Stomach (tissue), 4 donors: ENCODE results near the gene ALDH18A1.

Experiments
- CTCF ChIP-seq, 7 experiments: fragments of 450-650 bp in 4 of 7; fragments of 200-600 bp in 3 of 7; sonication (generic) in 3 of 7; IDR thresholded peaks; one replicate each; pipeline ENCODE4 v1.5.1; 2016 to 2019; ENCODE audit warnings: antibody characterized with exemption in 7 of 7, control low read depth in 2 of 7, mild to moderate bottlenecking in 1 of 7
- POLR2A ChIP-seq, 4 donors: fragments of 450-650 bp; IDR thresholded peaks; one replicate each; pipeline ENCODE4 v1.6.1; 2016; ENCODE audit warnings: antibody characterized with exemption in 4 of 4, control low read depth in 2 of 4, mild to moderate bottlenecking in 1 of 4, moderate library complexity in 1 of 4
- POLR2AphosphoS5 ChIP-seq, 3 donors: sonication (generic); formaldehyde crosslinking; IDR thresholded peaks; one replicate each; pipeline ENCODE4 v1.6.1; 2016; ENCODE audit warnings: antibody characterized with exemption in 3 of 3

DNA sequence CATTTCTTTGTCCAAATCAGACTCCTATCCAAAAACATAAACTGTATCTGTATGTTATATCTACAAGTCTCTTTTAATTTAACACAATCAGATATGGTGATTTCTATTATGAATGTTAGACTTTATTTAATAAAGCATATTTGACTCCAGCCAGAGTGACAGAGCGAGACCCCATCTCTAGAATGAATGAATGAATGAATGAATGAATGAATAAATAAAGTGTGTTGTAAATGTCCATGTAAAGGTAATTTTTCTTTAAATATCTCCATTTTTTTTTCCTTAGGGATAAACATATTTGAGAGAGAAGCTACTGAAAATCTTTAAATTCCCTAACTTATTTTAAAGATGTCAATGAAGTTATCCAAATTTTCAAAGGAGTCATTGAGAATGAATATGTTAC, 18.1 kb upstream of the ALDH18A1 start:
- TF ChIP-seq CTCF (IDR thresholded peaks at IDR 0.05), result no peak
- TF ChIP-seq POLR2AphosphoS5 (IDR thresholded peaks at IDR 0.05), result no peak
- no peak for TF ChIP-seq POLR2A (IDR thresholded peaks at IDR 0.05)
